Gastroesophageal sphincter (tissue), 4 donors: ENCODE data around the gene MOK. TPM values are rescaled to one million over a fixed set of nuclear protein-coding genes. Genes with fewer than 3 reads are reported as not detected.
"Not testable (repeated sequence)": the region's sequence is repeated elsewhere in the genome, so short reads cannot be mapped to it uniquely, and the experiment has no call there.

Experiments used
- ATAC-seq: fragments of 150-250 bp; one replicate; pipeline ENCODE4 v1.9.1; 2016; ENCODE audit warnings: mild to moderate bottlenecking, moderate library complexity
- H3K27ac ChIP-seq, 4 donors: fragments of 200-600 bp; sonication (generic) in 3 of 4; 1 replicate in 3 of 4; 2 replicates in 1 of 4; pipeline ENCODE4 v1.5.1; 2016 to 2019
- H3K27me3 ChIP-seq: fragments of 200-600 bp; sonication (generic); one replicate; pipeline ENCODE4 v1.5.1; 2019
- H3K36me3 ChIP-seq, 2 donors: fragments of 200-600 bp; sonication (generic); one replicate each; pipeline ENCODE4 v1.5.1; 2019; ENCODE audit warnings: control low read depth in 1 of 2
- H3K4me1 ChIP-seq, 3 donors: fragments of 200-600 bp; sonication (generic); 1 replicate in 2 of 3; 2 replicates in 1 of 3; pipeline ENCODE4 v1.5.1; 2016 to 2019; ENCODE audit warnings: control low read depth in 2 of 3
- H3K4me3 ChIP-seq, 2 donors: fragments of 200-600 bp; sonication (generic); one replicate each; pipeline ENCODE4 v1.5.1; 2019; ENCODE audit warnings: mild to moderate bottlenecking in 1 of 2, moderate library complexity in 1 of 2
- H3K9me3 ChIP-seq, 3 donors: fragments of 200-600 bp; sonication (generic); one replicate each; pipeline ENCODE4 v1.5.1; 2017 to 2019; ENCODE audit warnings: control low read depth in 2 of 3
- CTCF ChIP-seq, 4 experiments: fragments of 200-600 bp in 2 of 4; fragments of 450-650 bp in 2 of 4; sonication (generic) in 1 of 4; IDR thresholded peaks; one replicate each; pipeline ENCODE4 v1.5.1; 2017 to 2019; ENCODE audit warnings: antibody characterized with exemption in 4 of 4, mild to moderate bottlenecking in 2 of 4, moderate library complexity in 2 of 4
- EP300 ChIP-seq: sonication (generic); formaldehyde crosslinking; IDR thresholded peaks from one replicate; pipeline ENCODE4 v1.6.1; 2017; ENCODE audit warnings: antibody characterized with exemption, mild to moderate bottlenecking
- POLR2A ChIP-seq, 2 donors: fragments of 450-650 bp; IDR thresholded peaks; one replicate each; pipeline ENCODE4 v1.6.1; 2017; ENCODE audit warnings: antibody characterized with exemption in 2 of 2, mild to moderate bottlenecking in 2 of 2, moderate library complexity in 1 of 2
- POLR2AphosphoS5 ChIP-seq: sonication (generic); formaldehyde crosslinking; IDR thresholded peaks from one replicate; pipeline ENCODE4 v1.6.1; 2017; ENCODE audit warnings: antibody characterized with exemption
- WGBS, 2 donors: methylation state at CpG; one replicate each; pipeline ENCODE4 v1.1.5; 2018; ENCODE audit warnings: low coverage in 1 of 2; 5-methylcytosine and 5-hydroxymethylcytosine counted together
- total RNA-seq, 4 donors: library from RNA; depleted of rRNA; stranded (reverse); fragments of >200 nt; gene quantifications; one replicate each; pipeline ENCODE4 v1.1.0, GENCODE V29; 2016

MOK gene
- total RNA-seq, 4 donors from 2014 or later = 10.6 to 15.4 (median 10.7) TPM

DNA sequence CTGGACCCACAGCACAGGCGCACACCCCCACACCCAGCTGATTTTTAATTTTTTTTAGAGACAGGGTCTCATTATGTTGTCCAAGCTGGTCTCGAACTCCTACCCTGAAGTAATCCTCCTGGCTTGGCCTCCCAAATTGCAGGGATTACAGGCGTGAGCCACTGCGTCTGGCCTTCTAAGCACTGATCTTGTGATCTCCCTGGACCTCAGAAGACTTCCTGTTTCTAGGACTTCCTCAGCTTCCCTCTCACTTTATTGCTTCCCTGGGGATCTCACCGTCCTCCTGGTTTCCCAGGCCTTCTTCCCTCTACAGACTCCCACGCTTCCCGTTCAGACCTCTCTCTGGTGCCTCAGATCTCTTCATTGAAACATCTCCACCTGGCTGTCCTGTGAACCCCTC is 28.4 kb upstream of the MOK start:
- Histone ChIP-seq H3K36me3 (peaks cover 0 to 75% of the 10 kb centered on the region in 2 donors), H3K4me1 (no peaks in the 10 kb centered on the region), H3K27me3 (no peaks in the 10 kb centered on the region), H3K27ac (no peak overlapping the region), H3K4me3 (no peak overlapping the region), H3K9me3 (no peaks in the 10 kb centered on the region)
- 81 to 82% methylated on average over 5 to 7 of the region's 7 CpGs for WGBS, 2 donors
- no peak for TF ChIP-seq EP300
- no peak for TF ChIP-seq CTCF (IDR thresholded peaks at IDR 0.05)
- no peak for TF ChIP-seq POLR2AphosphoS5
- no peak for TF ChIP-seq POLR2A (IDR thresholded peaks at IDR 0.05)
- ATAC-seq = no peak

- WGBS, 2 donors = 90 to 100% methylated on average over 6 to 8 of the region's 8 CpGs
- no peaks in the 10 kb centered on the region for H3K27me3 ChIP-seq
- no peak for ATAC-seq
- H3K27ac ChIP-seq = no peak overlapping the region
- peaks cover 0 to 68% of the 10 kb centered on the region in 2 donors for H3K36me3 ChIP-seq
- no peak for TF ChIP-seq EP300
- TF ChIP-seq POLR2A (IDR thresholded peaks at IDR 0.05) = no peak
- no peak for TF ChIP-seq POLR2AphosphoS5
- no peak for TF ChIP-seq CTCF (IDR thresholded peaks at IDR 0.05)
- H3K9me3 ChIP-seq = no peaks in the 10 kb centered on the region
- no peak overlapping the region for H3K4me3 ChIP-seq
- H3K4me1 ChIP-seq = no peaks in the 10 kb centered on the region
Observed at GRCh38 chr14:102330806-102331205, 25.8 kb upstream of the MOK start.

DNA sequence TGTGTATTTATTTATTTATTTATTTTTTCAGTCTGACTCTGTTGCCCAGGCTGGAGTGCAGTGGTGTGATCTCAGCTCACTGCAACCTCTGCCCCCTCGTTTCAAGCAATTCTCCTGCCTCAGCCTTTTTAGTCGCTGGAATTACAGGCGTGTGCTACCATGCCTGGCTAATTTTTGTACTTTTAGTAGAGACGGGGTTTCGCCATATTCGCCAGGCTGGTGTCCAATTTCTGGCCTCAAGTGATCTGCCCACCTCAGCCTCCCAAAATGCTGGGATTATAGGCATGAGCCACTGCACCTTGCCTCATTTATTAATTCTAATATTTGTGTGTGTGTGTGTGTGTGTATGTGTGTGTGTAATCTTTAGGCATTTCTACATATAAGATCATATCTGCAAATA is 24.4 kb upstream of the MOK start:
- WGBS, 2 donors = 93 to 96% methylated on average over 6 of the region's 6 CpGs

DNA sequence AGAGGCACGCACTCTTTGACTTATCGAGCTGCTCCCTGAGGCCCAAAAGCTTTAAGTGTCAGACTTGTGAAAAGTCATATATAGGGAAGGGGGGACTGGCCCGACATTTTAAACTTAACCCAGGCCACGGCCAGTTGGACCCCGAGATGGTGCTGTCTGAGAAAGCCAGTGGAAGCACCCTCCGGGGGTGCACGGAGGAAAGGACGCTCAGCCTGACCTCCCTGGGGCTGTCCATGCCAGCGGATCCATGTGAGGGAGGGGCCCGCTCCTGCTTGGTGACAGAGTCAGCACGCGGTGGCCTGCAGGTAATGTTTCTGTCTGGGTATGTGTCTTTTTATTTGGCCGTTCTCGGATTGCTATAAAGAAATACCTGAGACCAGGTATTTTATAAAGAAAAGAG is 21.6 kb upstream of the MOK start:
- Histone ChIP-seq H3K27ac (no peak overlapping the region), H3K9me3 (no peaks in the 10 kb centered on the region), H3K4me3 (no peak overlapping the region), H3K4me1 (peaks cover 2 to 12% (median 6%) of the 10 kb centered on the region in 3 donors), H3K36me3 (peaks cover 0 to 30% of the 10 kb centered on the region in 2 donors), H3K27me3 (no peaks in the 10 kb centered on the region)
- TF ChIP-seq POLR2AphosphoS5 (no peak), POLR2A (IDR thresholded peaks at IDR 0.05) (no peak), EP300 (no peak)
- WGBS, 2 donors = 95% methylated on average over 3 of the region's 14 CpGs; no CpG with 5 or more reads in 1 of the 2 donors
- ATAC-seq = no peak

More for the DNA sequence above, 24.4 kb upstream of the MOK start:
- not testable (repeated sequence) for H3K27ac ChIP-seq, H3K4me3 ChIP-seq, H3K9me3 ChIP-seq, ATAC-seq, H3K27me3 ChIP-seq, H3K4me1 ChIP-seq
- peaks cover 0 to 58% of the 10 kb centered on the region in 2 donors for H3K36me3 ChIP-seq

GRCh38 chr14:102325791-102326345 is 20.9 kb upstream of the MOK start:
- TF ChIP-seq POLR2AphosphoS5 = no peak
- H3K27me3 ChIP-seq = no peaks in the 10 kb centered on the region
- no peaks in the 10 kb centered on the region for H3K9me3 ChIP-seq
- no peak for ATAC-seq
- WGBS, 2 donors = 72 to 74% methylated on average over 3 to 8 of the region's 9 CpGs
- peaks cover 2 to 15% (median 6%) of the 10 kb centered on the region in 3 donors for H3K4me1 ChIP-seq
- no peak overlapping the region for H3K4me3 ChIP-seq
- H3K27ac ChIP-seq = no peak overlapping the region
- peaks cover 0 to 23% of the 10 kb centered on the region in 2 donors for H3K36me3 ChIP-seq

GRCh38 chr14:102323102-102323501 is 18.1 kb upstream of the MOK start:
- Histone ChIP-seq H3K27me3 (no peaks in the 10 kb centered on the region), H3K36me3 (peaks cover 0 to 23% of the 10 kb centered on the region in 2 donors), H3K9me3 (no peaks in the 10 kb centered on the region), H3K27ac (peak overlapping the region in 3 of 4 donors; percentile 69 to 75 (median 72)), H3K4me3 (no peak overlapping the region), H3K4me1 (peaks cover 2 to 30% (median 13%) of the 10 kb centered on the region in 3 donors)
- peak; percentile 35 for ATAC-seq
- TF ChIP-seq POLR2A (IDR thresholded peaks at IDR 0.05) (no peak), EP300 (no peak), POLR2AphosphoS5 (peak; percentile 76), CTCF (IDR thresholded peaks at IDR 0.05) (peak in 3 of 4 experiments; percentile 56 to 64 (median 61))
- WGBS, 2 donors = 13 to 45% methylated on average over 3 to 5 of the region's 8 CpGs
